ENCODE results near the gene ARFIP2. TPM values are rescaled to one million over a fixed set of nuclear protein-coding genes. Genes with fewer than 3 reads are reported as not detected.

ARFIP2 gene
- total and polyA plus RNA-seq, 7 donors, result 33.9 to 68.0 (median 37.2) TPM

DNA sequence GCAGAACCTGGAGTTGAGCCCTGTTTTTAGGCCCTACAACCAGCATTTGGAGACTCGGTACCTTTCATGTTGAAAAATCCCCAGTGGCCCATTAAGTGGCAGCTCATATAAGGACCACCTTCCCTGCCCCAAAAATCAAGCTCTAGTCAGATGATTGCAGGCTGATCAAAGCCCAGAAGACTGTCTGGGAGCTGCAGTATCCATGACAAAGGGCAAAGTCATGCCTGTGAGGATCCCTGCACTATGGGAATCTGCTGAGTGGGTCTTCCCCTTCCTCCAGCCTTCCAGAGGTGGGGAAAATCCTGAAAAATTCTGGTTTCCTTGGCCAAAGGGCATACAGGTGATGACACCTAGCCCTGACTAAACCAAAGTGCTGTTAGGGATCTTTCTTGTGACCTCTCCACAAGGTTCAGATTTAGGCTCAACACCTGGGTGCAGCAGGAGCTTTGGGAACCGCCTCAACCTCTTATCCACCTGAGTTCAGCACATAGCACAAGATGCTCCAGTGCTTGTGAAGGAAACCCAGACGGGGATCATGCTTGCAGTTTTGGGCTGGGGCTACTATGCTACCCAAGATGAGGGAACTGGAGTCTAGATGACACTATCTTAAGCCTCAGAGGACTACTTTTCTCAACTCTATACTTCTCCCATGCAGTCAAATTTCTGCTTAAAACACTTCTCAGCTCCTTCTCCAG lies 6.2 kb downstream of the ARFIP2 start:
- H3K27me3 ChIP-seq, result no peaks in the 10 kb centered on the region
- H3K4me1 ChIP-seq, result peaks cover 0 to 42% (median 26%) of the 10 kb centered on the region in 4 donors
- TF ChIP-seq POLR2AphosphoS5 (IDR thresholded peaks at IDR 0.05) (no peak), EP300 (IDR thresholded peaks at IDR 0.05) (no peak), POLR2A (IDR thresholded peaks at IDR 0.05) (no peak)
- TF ChIP-seq, protein P1, sequence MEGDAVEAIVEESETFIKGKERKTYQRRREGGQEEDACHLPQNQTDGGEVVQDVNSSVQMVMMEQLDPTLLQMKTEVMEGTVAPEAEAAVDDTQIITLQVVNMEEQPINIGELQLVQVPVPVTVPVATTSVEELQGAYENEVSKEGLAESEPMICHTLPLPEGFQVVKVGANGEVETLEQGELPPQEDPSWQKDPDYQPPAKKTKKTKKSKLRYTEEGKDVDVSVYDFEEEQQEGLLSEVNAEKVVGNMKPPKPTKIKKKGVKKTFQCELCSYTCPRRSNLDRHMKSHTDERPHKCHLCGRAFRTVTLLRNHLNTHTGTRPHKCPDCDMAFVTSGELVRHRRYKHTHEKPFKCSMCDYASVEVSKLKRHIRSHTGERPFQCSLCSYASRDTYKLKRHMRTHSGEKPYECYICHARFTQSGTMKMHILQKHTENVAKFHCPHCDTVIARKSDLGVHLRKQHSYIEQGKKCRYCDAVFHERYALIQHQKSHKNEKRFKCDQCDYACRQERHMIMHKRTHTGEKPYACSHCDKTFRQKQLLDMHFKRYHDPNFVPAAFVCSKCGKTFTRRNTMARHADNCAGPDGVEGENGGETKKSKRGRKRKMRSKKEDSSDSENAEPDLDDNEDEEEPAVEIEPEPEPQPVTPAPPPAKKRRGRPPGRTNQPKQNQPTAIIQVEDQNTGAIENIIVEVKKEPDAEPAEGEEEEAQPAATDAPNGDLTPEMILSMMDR (IDR thresholded peaks at IDR 0.05), result no peak
- DNase-seq, result no peak
- peaks cover 9 to 27% (median 15%) of the 10 kb centered on the region in 4 donors for H3K36me3 ChIP-seq
- no peak overlapping the region for H3K4me3 ChIP-seq
- intact Hi-C loops (cut with DNase I), result loop anchor here (5.0 to 10.0 kb wide), 3 partner anchors 58 to 790 kb away; partner anchors contain the start of genes APBB1, FHIP1B, TRIM22 and TRIM5
- WGBS, 2 donors, result 55 to 76% methylated on average over 3 of the region's 3 CpGs
- H3K9me3 ChIP-seq, result no peaks in the 10 kb centered on the region
- peak overlapping the region; percentile 88 to 98 (median 96) for H3K27ac ChIP-seq

DNA sequence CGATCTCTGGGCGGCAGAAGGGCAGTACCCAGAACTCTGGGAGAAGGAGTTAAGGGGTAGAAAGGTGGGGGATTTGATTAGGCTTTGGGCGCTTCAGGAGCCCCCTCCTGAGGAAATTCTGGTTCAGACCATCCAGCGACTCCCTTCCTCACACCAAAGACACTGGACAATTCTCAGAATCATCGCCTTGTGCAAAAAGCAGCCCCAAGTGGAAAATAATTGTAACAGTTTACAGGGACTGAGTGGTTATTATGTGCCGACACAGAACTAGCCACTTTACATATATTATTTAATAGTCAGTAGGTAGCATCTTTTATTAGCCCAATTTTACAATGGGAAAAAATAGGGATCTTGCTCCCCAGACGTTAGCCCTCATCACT lies 6.7 kb downstream of the ARFIP2 start:
- H3K4me1 ChIP-seq, result peaks cover 0 to 40% (median 26%) of the 10 kb centered on the region in 4 donors
- peaks cover 9 to 27% (median 15%) of the 10 kb centered on the region in 4 donors for H3K36me3 ChIP-seq
- peak overlapping the region; percentile 49 to 85 (median 82) for H3K4me3 ChIP-seq
- no peak for TF ChIP-seq POLR2A (IDR thresholded peaks at IDR 0.05)
- TF ChIP-seq POLR2AphosphoS5 (IDR thresholded peaks at IDR 0.05), result no peak
- TF ChIP-seq EP300 (IDR thresholded peaks at IDR 0.05), result no peak
- TF ChIP-seq, protein P1 (IDR thresholded peaks at IDR 0.05), result no peak
- intact Hi-C loops (cut with DNase I), result loop anchor here (5.0 to 10.0 kb wide), 3 partner anchors 57 to 790 kb away; partner anchors contain the start of genes APBB1, FHIP1B, TRIM22 and TRIM5
- WGBS, 2 donors, result 14 to 34% methylated on average over 7 of the region's 7 CpGs
- no peaks in the 10 kb centered on the region for H3K27me3 ChIP-seq
- no peaks in the 10 kb centered on the region for H3K9me3 ChIP-seq
- H3K27ac ChIP-seq, result peak overlapping the region; percentile 88 to 98 (median 96)
- DNase-seq, result no peak

DNA sequence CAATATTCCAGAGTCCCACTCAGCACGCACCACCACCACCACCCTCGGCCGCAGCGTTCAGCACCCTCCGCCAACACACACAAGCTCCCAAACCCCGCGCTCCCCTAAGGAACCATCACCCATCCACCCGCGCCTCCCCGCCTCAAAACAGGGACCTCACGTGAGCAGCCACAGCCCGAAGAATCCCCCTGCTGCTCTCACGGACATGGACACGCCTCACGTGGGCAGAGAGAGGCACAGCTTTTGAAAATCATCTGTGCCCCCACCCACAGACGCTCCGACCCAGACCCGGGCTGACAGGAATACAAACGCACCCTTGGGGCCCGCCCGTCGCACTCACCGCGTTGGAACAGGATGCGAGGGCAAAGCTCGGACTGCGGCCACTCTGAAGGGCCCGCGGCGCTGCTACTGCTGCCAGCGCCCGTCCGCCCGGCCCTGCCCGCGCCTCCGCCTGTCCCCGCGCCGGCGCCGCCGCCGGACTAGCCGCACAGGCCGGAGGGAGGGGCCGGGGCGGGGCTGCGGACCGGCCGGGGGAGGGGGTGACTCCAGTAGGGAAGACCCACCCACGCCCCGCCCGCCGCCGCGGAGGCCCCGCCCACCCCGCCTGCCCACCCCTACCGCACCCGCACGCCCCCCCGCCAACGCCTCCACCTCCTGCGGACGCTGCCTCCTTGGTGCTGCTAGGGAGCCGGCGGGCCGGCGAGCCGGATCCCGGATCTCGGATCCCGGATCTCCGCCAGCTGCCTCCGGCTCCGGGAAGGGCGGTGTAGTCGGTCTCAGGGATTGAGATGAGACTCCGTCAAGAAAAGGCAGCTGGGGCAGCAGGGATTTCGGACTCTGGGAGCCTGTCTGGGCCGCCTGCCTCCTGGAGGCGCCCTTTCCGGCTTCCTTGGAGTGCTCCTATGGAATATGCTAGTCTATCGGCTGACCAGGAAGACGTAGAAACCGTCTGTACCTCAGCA lies 7.4 kb downstream of the ARFIP2 start, which contains the start of gene TRIM3:
TRIM3 (minus strand) TSS at position 491 of the 962 bp plus-strand sequence. CDS start 8,246 bp downstream, outside the sequence.
- intact Hi-C loops (cut with DNase I), result loop anchor here (5.0 to 10.0 kb wide), 3 partner anchors 56 to 789 kb away; partner anchors contain the start of genes APBB1, FHIP1B, TRIM22 and TRIM5
- Histone ChIP-seq H3K9me3 (no peaks in the 10 kb centered on the region), H3K4me3 (peak within 1 kb of the TSS; percentile 74 to 85 (median 82)), H3K27me3 (no peaks in the 10 kb centered on the region), H3K4me1 (peaks cover 0 to 40% (median 33%) of the 10 kb centered on the region in 4 donors), H3K27ac (peak within 1 kb of the TSS; percentile 88 to 98 (median 96)), H3K36me3 (peaks cover 9 to 23% (median 14%) of the 10 kb centered on the region in 4 donors)
- TF ChIP-seq POLR2AphosphoS5 (IDR thresholded peaks at IDR 0.05) (peak in 3 of 4 donors; percentile 70 to 84 (median 83)), POLR2A (IDR thresholded peaks at IDR 0.05) (peak; percentile 65 to 66)
- TF ChIP-seq, protein P1 (IDR thresholded peaks at IDR 0.05), result no peak
- 1 to 2% methylated on average over 87 of the region's 87 CpGs for WGBS, 2 donors
- DNase-seq, result peak; percentile 97

DNA sequence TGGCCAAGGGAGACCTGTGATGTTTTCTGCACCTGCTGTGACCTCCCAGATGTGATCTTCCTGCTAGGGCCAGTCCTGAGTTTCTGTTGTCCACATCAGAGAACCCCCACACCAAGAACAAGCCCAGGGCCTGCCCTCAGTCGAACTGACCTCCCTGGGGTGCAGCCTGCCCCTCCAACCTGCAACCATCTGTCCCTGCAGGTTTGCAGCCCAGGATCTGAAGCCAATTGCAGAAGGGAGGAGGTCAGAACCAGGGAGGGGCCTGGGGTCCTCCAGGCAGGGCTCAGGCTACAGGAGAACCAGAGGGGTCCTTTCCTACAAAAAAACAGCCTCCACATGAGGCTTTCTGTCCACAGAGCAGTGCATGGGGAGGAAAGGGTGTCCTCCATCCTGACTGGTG lies 8.2 kb downstream of the ARFIP2 start:
- Histone ChIP-seq H3K27ac (peak overlapping the region; percentile 88 to 98 (median 96)), H3K9me3 (no peaks in the 10 kb centered on the region), H3K36me3 (peaks cover 3 to 15% (median 6%) of the 10 kb centered on the region in 4 donors), H3K4me1 (peaks cover 0 to 43% (median 36%) of the 10 kb centered on the region in 4 donors), H3K27me3 (no peaks in the 10 kb centered on the region), H3K4me3 (peak overlapping the region; percentile 74 to 85 (median 82))
- 60 to 65% methylated on average over 1 of the region's 1 CpG for WGBS, 2 donors
- intact Hi-C loops (cut with DNase I), result loop anchor here (5.0 to 10.0 kb wide), 3 partner anchors 56 to 788 kb away; partner anchors contain the start of genes APBB1, FHIP1B, TRIM22 and TRIM5
- no peak for DNase-seq
- TF ChIP-seq POLR2AphosphoS5 (IDR thresholded peaks at IDR 0.05) (no peak), EP300 (IDR thresholded peaks at IDR 0.05) (no peak), POLR2A (IDR thresholded peaks at IDR 0.05) (no peak)
- TF ChIP-seq, protein P1 (IDR thresholded peaks at IDR 0.05), result no peak

Measured in sigmoid colon (tissue), 7 donors.